ENCODE measurements around the gene EIF3D. TPM values are rescaled to one million over a fixed set of nuclear protein-coding genes. Genes with fewer than 3 reads are reported as not detected.
A peak's percentile ranks its signal among the peaks of the same experiment; 100 is the strongest.

The EIF3D gene
- total and polyA plus RNA-seq, 2 of the 13 experiments (the other 11 are each of a cell fraction or from before 2014, with no cell fraction given), result 118 to 274 TPM

GRCh38 chr22:36528795-36529751 is at the start of gene EIF3D (continued):
- TF ChIP-seq NFKBIZ (CRISPR knock-in tag; IDR thresholded peaks at IDR 0.05) (no peak; the same call in 1 of the 2 replicates), ZNF510 (CRISPR knock-in tag; IDR thresholded peaks at IDR 0.05; ENCODE audit: low read depth) (peak; percentile 79; the same call in 1 of the 2 replicates), NCOA2 (CRISPR knock-in tag; IDR thresholded peaks at IDR 0.05) (no peak), ZNF572 (CRISPR knock-in tag; IDR thresholded peaks at IDR 0.05) (0 out of 2 replicates have a peak, but pooled peaks have one; percentile 12), TBP (CRISPR knock-in tag; IDR thresholded peaks at IDR 0.05) (no peak), EP300 (IDR thresholded peaks at IDR 0.05; ENCODE audit: low read depth in 2 of 2, low read length in 2 of 2) (no peak; a peak in 1 of 4 replicates), EP300 (CRISPR knock-in tag; IDR thresholded peaks at IDR 0.05; ENCODE audit: borderline replicate concordance) (no peak), ZNF343 (CRISPR knock-in tag; IDR thresholded peaks at IDR 0.05) (no peak), ZNF256 (CRISPR knock-in tag; conservative IDR thresholded peaks at IDR 0.05) (0 out of 2 replicates have a peak, but pooled peaks have one; percentile 76), JARID2 (CRISPR knock-in tag; IDR thresholded peaks at IDR 0.05; ENCODE audit: insufficient replicate concordance) (no peak), GTF2F1 (IDR thresholded peaks at IDR 0.05; ENCODE audit: low read length) (no peak), DZIP1 (CRISPR knock-in tag; IDR thresholded peaks at IDR 0.05) (no peak), BRCA1 (CRISPR knock-in tag; IDR thresholded peaks at IDR 0.05) (no peak), ZBED4 (CRISPR knock-in tag; IDR thresholded peaks at IDR 0.05; ENCODE audit: borderline replicate concordance) (no peak; the same call in 1 of the 2 replicates), ZBTB14 (CRISPR knock-in tag; IDR thresholded peaks at IDR 0.05) (no peak), CERS6 (CRISPR knock-in tag; IDR thresholded peaks at IDR 0.05) (no peak), ZFP36L2 (CRISPR knock-in tag; IDR thresholded peaks at IDR 0.05) (no peak), ZNF556 (CRISPR knock-in tag; IDR thresholded peaks at IDR 0.05; ENCODE audit: borderline replicate concordance) (peak; percentile 95; the same call in 1 of the 2 replicates), HCFC1 (IDR thresholded peaks at IDR 0.05; ENCODE audit: low read depth, low read length) (peak; percentile 66), HNF4G (IDR thresholded peaks at IDR 0.05; ENCODE audit: borderline replicate concordance, low read depth, low read length) (no peak; the same call in 1 of the 2 replicates), HNF4G (CRISPR knock-in tag; IDR thresholded peaks at IDR 0.05; ENCODE audit: borderline replicate concordance, low read depth) (peak; percentile 81; the same call in 1 of the 2 replicates)
